DOHH2 (cell line): ENCODE measurements around the gene VAC14.

ENCODE experiments used
- H3F3A ChIP-seq: fragments of 200-600 bp; sonication (generic), shearing (Covaris generic); 2 replicates; pipeline ENCODE4 v1.6.0; 2016; ENCODE audit warnings: antibody characterized with exemption, mild to moderate bottlenecking; ENCODE audit not compliant: control insufficient read depth, insufficient read depth
- H3K27ac ChIP-seq: fragments of 200-600 bp; sonication (generic); 2 replicates; pipeline ENCODE4 v1.5.1; 2014; ENCODE audit warnings: low read depth, mild to moderate bottlenecking, low read length, moderate library complexity
- H3K27me3 ChIP-seq: fragments of 200-600 bp; sonication (generic); 2 replicates; pipeline ENCODE4 v1.6.1; 2014; ENCODE audit warnings: mild to moderate bottlenecking, low read length, mixed read lengths; ENCODE audit not compliant: control insufficient read depth
- H3K36me3 ChIP-seq: fragments of 200-600 bp; sonication (generic); 2 replicates; pipeline ENCODE4 v1.6.1; 2014; ENCODE audit warnings: mild to moderate bottlenecking, low read length, moderate library complexity, mixed read lengths; ENCODE audit not compliant: control insufficient read depth
- H3K4me1 ChIP-seq: fragments of 200-600 bp; sonication (generic); 2 replicates; pipeline ENCODE4 v1.6.1; 2014; ENCODE audit warnings: mild to moderate bottlenecking, low read length, mixed read lengths; ENCODE audit not compliant: control insufficient read depth
- H3K4me2 ChIP-seq: fragments of 200-600 bp; sonication (generic); 2 replicates; pipeline ENCODE4 v1.6.0; 2014; ENCODE audit warnings: mild to moderate bottlenecking, low read length, moderate library complexity
- H3K4me3 ChIP-seq: fragments of 200-600 bp; sonication (generic); 2 replicates; pipeline ENCODE4 v1.5.1; 2014; ENCODE audit warnings: mild to moderate bottlenecking, low read length, mixed read lengths
- H3K79me2 ChIP-seq: fragments of 200-600 bp; sonication (generic); 2 replicates; pipeline ENCODE4 v1.6.1; 2014; ENCODE audit warnings: mild to moderate bottlenecking, low read length, mixed read lengths; ENCODE audit not compliant: control insufficient read depth
- H3K9me2 ChIP-seq: fragments of 200-600 bp; sonication (generic); replicated peaks from 2 replicates; pipeline ENCODE4 v1.6.1; 2014; ENCODE audit warnings: mild to moderate bottlenecking, low read length, mixed read lengths; ENCODE audit not compliant: control insufficient read depth
- H3K9me3 ChIP-seq: fragments of 200-600 bp; sonication (generic); 2 replicates; pipeline ENCODE4 v1.6.1; 2014; ENCODE audit warnings: antibody characterized with exemption, low read length, mixed read lengths; ENCODE audit not compliant: control insufficient read depth, insufficient read depth
- H4K20me1 ChIP-seq: fragments of 200-600 bp; sonication (generic); 2 replicates; pipeline ENCODE4 v1.6.0; 2014; ENCODE audit warnings: low read depth, mild to moderate bottlenecking, antibody characterized with exemption, low read length, moderate library complexity; ENCODE audit not compliant: control insufficient read depth, insufficient read depth
- CTCF ChIP-seq: fragments of 200-600 bp; sonication (generic); IDR thresholded peaks from one replicate; pipeline ENCODE4 v1.5.1; 2014; ENCODE audit warnings: antibody characterized with exemption, mild to moderate bottlenecking, low read depth, low read length; ENCODE audit not compliant: poor library complexity, severe bottlenecking
- EZH2phosphoT487 ChIP-seq: fragments of 200-600 bp; sonication (generic); IDR thresholded peaks from 2 replicates; pipeline ENCODE4 v1.6.1; 2017; ENCODE audit warnings: borderline replicate concordance, mild to moderate bottlenecking, antibody characterized with exemption, low read length, moderate library complexity, mixed read lengths

VAC14 gene

GRCh38 chr16:70782237-70782636, 18.7 kb downstream of the VAC14 start:
- TF ChIP-seq CTCF (no peak), EZH2phosphoT487 (no peak)
- Histone ChIP-seq H3K36me3 (peaks cover 79% of the 10 kb centered on the region), H3K4me1 (no peaks in the 10 kb centered on the region), H3K27me3 (no peaks in the 10 kb centered on the region), H4K20me1 (no peaks in the 10 kb centered on the region), H3K9me3 (no peaks in the 10 kb centered on the region), H3K79me2 (no peaks in the 10 kb centered on the region), H3K27ac (no peak overlapping the region), H3K9me2 (no peaks in the 10 kb centered on the region), H3F3A (no peaks in the 10 kb centered on the region), H3K4me2 (no peak overlapping the region), H3K4me3 (no peak overlapping the region)

- Histone ChIP-seq H3F3A (no peaks in the 10 kb centered on the region), H3K79me2 (no peaks in the 10 kb centered on the region), H3K9me2 (no peaks in the 10 kb centered on the region), H3K9me3 (no peaks in the 10 kb centered on the region), H3K36me3 (peaks cover 79% of the 10 kb centered on the region), H3K27ac (no peak overlapping the region), H4K20me1 (no peaks in the 10 kb centered on the region), H3K4me2 (no peak overlapping the region), H3K4me3 (no peak overlapping the region), H3K4me1 (no peaks in the 10 kb centered on the region), H3K27me3 (no peaks in the 10 kb centered on the region)
- TF ChIP-seq CTCF (no peak), EZH2phosphoT487 (no peak)
Observed at GRCh38 chr16:70781800-70782199, 19.2 kb downstream of the VAC14 start.

- H3K79me2 ChIP-seq = no peaks in the 10 kb centered on the region
- H3K9me3 ChIP-seq = no peaks in the 10 kb centered on the region
- TF ChIP-seq CTCF (no peak), EZH2phosphoT487 (no peak)
- no peaks in the 10 kb centered on the region for H3K4me1 ChIP-seq
- no peak overlapping the region for H3K27ac ChIP-seq
- H3K4me2 ChIP-seq = no peak overlapping the region
- H3F3A ChIP-seq = no peaks in the 10 kb centered on the region
- no peaks in the 10 kb centered on the region for H3K27me3 ChIP-seq
- no peaks in the 10 kb centered on the region for H4K20me1 ChIP-seq
- H3K4me3 ChIP-seq = no peak overlapping the region
- no peaks in the 10 kb centered on the region for H3K9me2 ChIP-seq
- H3K36me3 ChIP-seq = peaks cover 68% of the 10 kb centered on the region
Observed at GRCh38 chr16:70780546-70780945, 20.4 kb downstream of the VAC14 start.

- Histone ChIP-seq H3K4me3 (no peak overlapping the region), H3K4me2 (no peak overlapping the region), H3K27ac (no peak overlapping the region), H3F3A (no peaks in the 10 kb centered on the region), H4K20me1 (no peaks in the 10 kb centered on the region), H3K36me3 (peaks cover 57% of the 10 kb centered on the region), H3K9me3 (no peaks in the 10 kb centered on the region), H3K9me2 (no peaks in the 10 kb centered on the region), H3K79me2 (no peaks in the 10 kb centered on the region), H3K27me3 (no peaks in the 10 kb centered on the region), H3K4me1 (no peaks in the 10 kb centered on the region)
- TF ChIP-seq CTCF = no peak
- no peak for TF ChIP-seq EZH2phosphoT487
Observed at GRCh38 chr16:70779361-70779760, 21.6 kb downstream of the VAC14 start.
